GM12872 (cell line): ENCODE results near the gene CDC25A.

Experiments used
- CTCF ChIP-seq: IDR thresholded peaks from 3 replicates; pipeline ENCODE4 v1.5.1; 2011; ENCODE audit warnings: low read depth, mild to moderate bottlenecking, low read length, moderate library complexity; ENCODE audit not compliant: insufficient read depth

Gene CDC25A

GRCh38 chr3:48188266-48189201 is at the start of gene CDC25A:
Gene CDC25A, minus strand, starts transcription at chr3:48188417. Its CDS starts 470 bp downstream, at chr3:48187947.
- no peak for TF ChIP-seq CTCF

- no peak for TF ChIP-seq CTCF
Observed at GRCh38 chr3:48236531-48236930, 48.3 kb upstream of the CDC25A start.

- no peak for TF ChIP-seq CTCF
Observed at GRCh38 chr3:48233542-48233941, 45.3 kb upstream of the CDC25A start.

- peak; percentile 65 for TF ChIP-seq CTCF
Observed at GRCh38 chr3:48232734-48233133, 44.5 kb upstream of the CDC25A start.

- TF ChIP-seq CTCF: no peak
Observed at GRCh38 chr3:48232232-48232631, 44.0 kb upstream of the CDC25A start.

- no peak for TF ChIP-seq CTCF
Observed at GRCh38 chr3:48226939-48227338, 38.7 kb upstream of the CDC25A start.

- TF ChIP-seq CTCF: no peak
Observed at GRCh38 chr3:48225587-48225986, 37.4 kb upstream of the CDC25A start.
